BJ (cell line): Measurements from ENCODE around the gene PRKCH. TPM values are rescaled to one million over a fixed set of nuclear protein-coding genes. Genes with fewer than 3 reads are reported as not detected.

ENCODE experiments used
- CTCF ChIA-PET: fragments of 350-600 bp; formaldehyde crosslinking; extraction: SDS; loops from one replicate; lab custom pipeline; 2021; ENCODE audit warnings: antibody characterized with exemption, inconsistent platforms; lab: Yijun Ruan, JAX
- POLR2A ChIA-PET: fragments of 300-600 bp; sonication (Branson Sonifier 250); formaldehyde crosslinking; extraction: SDS; loops from one replicate; lab custom pipeline; 2021; ENCODE audit warnings: antibody characterized with exemption; lab: Charles Lee
- DNase-seq: peaks from one replicate; pipeline ENCODE4 v3.0.0-alpha.2; 2011; ENCODE audit warnings: low read depth
- H3K27me3 ChIP-seq: 2 replicates; pipeline ENCODE4 v1.6.0; 2011; ENCODE audit warnings: low read length; ENCODE audit not compliant: control insufficient read depth, insufficient read depth
- H3K36me3 ChIP-seq: 2 replicates; pipeline ENCODE4 v1.5.1; 2011; ENCODE audit warnings: low read length; ENCODE audit not compliant: control insufficient read depth, insufficient read depth
- H3K4me3 ChIP-seq: 2 replicates; pipeline ENCODE4 v1.5.1; 2011; ENCODE audit warnings: low read depth, mild to moderate bottlenecking, control low read depth, low read length
- CTCF ChIP-seq: IDR thresholded peaks from 2 replicates; pipeline ENCODE4 v1.5.1; 2011; ENCODE audit warnings: low read depth, mild to moderate bottlenecking, control low read depth, inconsistent platforms, low read length, moderate library complexity; ENCODE audit not compliant: insufficient read depth
- polyA plus RNA-seq: library from polyadenylated mRNA; depleted of rRNA; stranded (reverse); fragments of >200 nt; gene quantifications from 2 replicates; pipeline ENCODE4 v1.2.3, GENCODE V29; 2011

Gene PRKCH
- polyA plus RNA-seq, 1 experiment: 2.0 TPM

- no peaks in the 10 kb centered on the region for H3K36me3 ChIP-seq
- H3K4me3 ChIP-seq: no peak overlapping the region
- CTCF ChIA-PET: interaction anchor here (1.6 kb wide), 1 partner anchor 56 kb away, joined by 5 read pairs; no protein-coding TSS in a partner anchor
- no peaks in the 10 kb centered on the region for H3K27me3 ChIP-seq
- POLR2A ChIA-PET: no interaction called here
- DNase-seq: no peak
- no peak for TF ChIP-seq CTCF
These were observed 209.5 kb downstream of the PRKCH start for GRCh38 chr14:61530896-61531295.

GRCh38 chr14:61531465-61532122 lies 210.2 kb downstream of the PRKCH start:
- no peak for TF ChIP-seq CTCF
- Histone ChIP-seq H3K36me3 (no peaks in the 10 kb centered on the region), H3K4me3 (no peak overlapping the region), H3K27me3 (no peaks in the 10 kb centered on the region)
- no peak for DNase-seq
- ChIA-PET CTCF (interaction anchor here (1.6 kb wide), 1 partner anchor 57 kb away, joined by 5 read pairs; no protein-coding TSS in a partner anchor), POLR2A (no interaction called here)

DNA sequence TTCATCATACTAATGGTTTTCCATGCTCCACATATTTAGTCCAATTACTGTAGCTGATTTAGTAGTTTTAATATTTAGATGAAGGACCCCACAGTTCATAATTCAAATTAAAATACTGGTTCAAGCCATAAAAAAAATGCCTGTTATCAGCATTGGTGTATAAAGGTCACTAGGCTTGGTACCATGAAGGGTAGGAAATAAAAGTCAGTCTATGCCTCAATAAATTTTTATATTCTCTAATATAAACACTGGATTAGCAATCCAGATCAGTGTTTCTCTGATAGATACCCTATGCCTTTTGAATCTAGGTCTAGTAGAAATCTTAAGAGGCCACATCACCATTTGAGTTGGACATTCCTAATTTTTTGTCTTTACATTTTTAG lies 210.7 kb downstream of the PRKCH start:
- Histone ChIP-seq H3K36me3 (no peaks in the 10 kb centered on the region), H3K4me3 (no peak overlapping the region), H3K27me3 (no peaks in the 10 kb centered on the region)
- DNase-seq: no peak
- no peak for TF ChIP-seq CTCF
- CTCF ChIA-PET: interaction anchor here (1.4 to 1.6 kb wide), 2 partner anchors 11 to 57 kb away, joined by 4 to 5 read pairs; no protein-coding TSS in a partner anchor
- POLR2A ChIA-PET: no interaction called here

GRCh38 chr14:61532763-61533162 lies 211.4 kb downstream of the PRKCH start:
- no peak for DNase-seq
- POLR2A ChIA-PET: no interaction called here
- CTCF ChIA-PET: interaction anchor here (0.7 to 1.4 kb wide), 2 partner anchors 11 to 204 kb away, joined by 3 to 4 read pairs; no protein-coding TSS in a partner anchor
- Histone ChIP-seq H3K4me3 (no peak overlapping the region), H3K36me3 (no peaks in the 10 kb centered on the region), H3K27me3 (no peaks in the 10 kb centered on the region)
- no peak for TF ChIP-seq CTCF

- no peak for DNase-seq
- TF ChIP-seq CTCF: no peak
- Histone ChIP-seq H3K27me3 (no peaks in the 10 kb centered on the region), H3K4me3 (no peak overlapping the region), H3K36me3 (no peaks in the 10 kb centered on the region)
- ChIA-PET POLR2A (no interaction called here), CTCF (interaction anchor here (0.7 to 4.7 kb wide), 3 partner anchors 12 to 204 kb away, joined by 3 to 16 read pairs (median 4); no protein-coding TSS in a partner anchor)
These were observed 212.3 kb downstream of the PRKCH start for GRCh38 chr14:61533513-61534255.
